Transverse colon (tissue), 4 donors: Measurements from ENCODE around the gene MT1H. TPM values are rescaled to one million over a fixed set of nuclear protein-coding genes. Genes with fewer than 3 reads are reported as not detected.

ENCODE experiments used
- DNase-seq: peaks from one replicate; pipeline ENCODE4 v3.0.0-alpha.2; 2019
- H3K27ac ChIP-seq, 4 donors: fragments of 200-600 bp; sonication (generic); 2 replicates each; pipeline ENCODE4 v1.5.1; 2016 to 2018; ENCODE audit warnings: inconsistent platforms in 4 of 4
- H3K27me3 ChIP-seq: fragments of 200-600 bp; sonication (generic); 2 replicates; pipeline ENCODE4 v1.5.1; 2017; ENCODE audit warnings: inconsistent platforms
- H3K36me3 ChIP-seq, 4 donors: fragments of 200-600 bp; sonication (generic); 2 replicates each; pipeline ENCODE4 v1.5.1; 2017 to 2019; ENCODE audit warnings: inconsistent platforms in 4 of 4
- H3K4me1 ChIP-seq, 4 donors: fragments of 200-600 bp; sonication (generic); 2 replicates each; pipeline ENCODE4 v1.5.1; 2017 to 2020; ENCODE audit warnings: inconsistent platforms in 4 of 4
- H3K4me3 ChIP-seq, 4 donors: fragments of 200-600 bp; sonication (generic); 1 replicate in 1 of 4; 2 replicates in 3 of 4; pipeline versions ENCODE4 v1.5.1 to v1.6.1; 2017 to 2019; ENCODE audit warnings: inconsistent platforms in 4 of 4
- H3K9me3 ChIP-seq, 2 donors: fragments of 200-600 bp; sonication (generic); 2 replicates each; pipeline ENCODE4 v1.5.1; 2017 to 2019; ENCODE audit warnings: inconsistent platforms in 2 of 2
- CTCF ChIP-seq, 5 experiments: fragments of 200-600 bp in 3 of 5; fragments of 450-650 bp in 2 of 5; sonication (generic) in 3 of 5; IDR thresholded peaks; 1 replicate in 2 of 5; 2 replicates in 3 of 5; pipeline ENCODE4 v1.5.1; 2016 to 2017; ENCODE audit warnings: antibody characterized with exemption in 5 of 5, inconsistent platforms in 3 of 5, mild to moderate bottlenecking in 2 of 5, moderate library complexity in 1 of 5
- EP300 ChIP-seq: sonication (generic); formaldehyde crosslinking; IDR thresholded peaks from one replicate; pipeline ENCODE4 v1.6.1; 2017; ENCODE audit warnings: antibody characterized with exemption, low read depth
- POLR2A ChIP-seq: fragments of 450-650 bp; IDR thresholded peaks from one replicate; pipeline ENCODE4 v1.6.1; 2016; ENCODE audit warnings: antibody characterized with exemption, mild to moderate bottlenecking, moderate library complexity
- POLR2AphosphoS5 ChIP-seq, 3 donors: sonication (generic); formaldehyde crosslinking; IDR thresholded peaks; one replicate each; pipeline ENCODE4 v1.6.1; 2016; ENCODE audit warnings: antibody characterized with exemption in 3 of 3
- WGBS, 2 donors: methylation state at CpG; one replicate each; pipeline ENCODE4 v1.1.5; 2018; ENCODE audit warnings: low coverage in 1 of 2; 5-methylcytosine and 5-hydroxymethylcytosine counted together
- in situ Hi-C, 4 donors: fragments of 200-750 bp; cut with MboI; loops; one replicate each; pipeline versions ENCODE4 v1.15.0 to v1.15.1; 2017; ENCODE audit warnings: low sequenced_read_pairs in 3 of 4, low pct_ligation_motif_present in 1 of 4, low pct_unique_long_range_greater_than_20kb in 1 of 4
- intact Hi-C: fragments of 100-400 bp; cut with DNase I; formaldehyde crosslinking; loops from one replicate; pipeline ENCODE4 v1.15.1; 2023; ENCODE audit warnings: low total_unique reads
- total RNA-seq, 4 donors: library from RNA; depleted of rRNA; stranded (reverse); fragments of >200 nt; gene quantifications; one replicate each; pipeline ENCODE4 v1.1.0, GENCODE V29; 2016

Gene MT1H
- total RNA-seq, 4 donors from 2014 or later = 3.0 to 526 (median 5.6) TPM; not detected in 1

- in situ Hi-C loops = no loop called here
- peaks cover 21% of the 10 kb centered on the region for H3K27me3 ChIP-seq
- H3K27ac ChIP-seq = peak overlapping the region in 1 of 4 donors; percentile 37
- DNase-seq = no peak
- H3K4me1 ChIP-seq = peaks cover 0 to 35% (median 29%) of the 10 kb centered on the region in 4 donors
- WGBS, 2 donors = 77 to 89% methylated on average over 3 to 9 of the region's 9 CpGs
- intact Hi-C loops = loop anchor here (5.0 kb wide), 1 partner anchor 54 kb away; the partner anchor contains the start of gene MT1X
- TF ChIP-seq CTCF (IDR thresholded peaks at IDR 0.05) = no peak
- no peak for TF ChIP-seq POLR2A
- no peak for TF ChIP-seq POLR2AphosphoS5 (IDR thresholded peaks at IDR 0.05)
- no peak for TF ChIP-seq EP300
- H3K4me3 ChIP-seq = no peak overlapping the region
- no peaks in the 10 kb centered on the region for H3K9me3 ChIP-seq
- no peaks in the 10 kb centered on the region for H3K36me3 ChIP-seq
These were observed 40.9 kb upstream of the MT1H start for GRCh38 chr16:56628486-56629350.

- in situ Hi-C loops = no loop called here
- TF ChIP-seq POLR2AphosphoS5 (IDR thresholded peaks at IDR 0.05) (no peak), CTCF (IDR thresholded peaks at IDR 0.05) (no peak), EP300 (no peak), POLR2A (no peak)
- Histone ChIP-seq H3K9me3 (no peaks in the 10 kb centered on the region), H3K4me3 (no peak overlapping the region), H3K4me1 (peaks cover 0 to 36% (median 29%) of the 10 kb centered on the region in 4 donors), H3K27me3 (peaks cover 29% of the 10 kb centered on the region), H3K36me3 (no peaks in the 10 kb centered on the region), H3K27ac (no peak overlapping the region)
- intact Hi-C loops = loop anchor here (5.0 kb wide), 1 partner anchor 53 kb away; the partner anchor contains the start of gene MT1X
- DNase-seq = no peak
- 77% methylated on average over 3 of the region's 3 CpGs; no CpG with 5 or more reads in 1 of the 2 donors for WGBS, 2 donors
These were observed 40.1 kb upstream of the MT1H start for GRCh38 chr16:56629531-56629930.

- Histone ChIP-seq H3K27me3 (peaks cover 35% of the 10 kb centered on the region), H3K27ac (no peak overlapping the region), H3K9me3 (no peaks in the 10 kb centered on the region), H3K36me3 (no peaks in the 10 kb centered on the region), H3K4me3 (no peak overlapping the region), H3K4me1 (peaks cover 1 to 36% (median 29%) of the 10 kb centered on the region in 4 donors)
- no peak for DNase-seq
- 70 to 75% methylated on average over 2 to 3 of the region's 3 CpGs for WGBS, 2 donors
- TF ChIP-seq CTCF (IDR thresholded peaks at IDR 0.05) = no peak
- in situ Hi-C loops (no loop called here), intact Hi-C loops (no loop called here)
These were observed 39.5 kb upstream of the MT1H start for GRCh38 chr16:56630134-56630533.

- Histone ChIP-seq H3K27me3 (peaks cover 46% of the 10 kb centered on the region), H3K27ac (peak overlapping the region in 3 of 4 donors; percentile 54 to 74 (median 64)), H3K36me3 (no peaks in the 10 kb centered on the region), H3K4me3 (no peak overlapping the region), H3K9me3 (no peaks in the 10 kb centered on the region), H3K4me1 (peaks cover 6 to 40% (median 26%) of the 10 kb centered on the region in 4 donors)
- in situ Hi-C loops = no loop called here
- no peak for DNase-seq
- intact Hi-C loops = no loop called here
- no peak for TF ChIP-seq POLR2AphosphoS5 (IDR thresholded peaks at IDR 0.05)
- TF ChIP-seq EP300 = no peak
- TF ChIP-seq POLR2A = no peak
- no peak for TF ChIP-seq CTCF (IDR thresholded peaks at IDR 0.05)
- WGBS, 2 donors = 80 to 89% methylated on average over 1 to 10 of the region's 10 CpGs
These were observed 38.4 kb upstream of the MT1H start for GRCh38 chr16:56631197-56631596.
